Stimulated activated CD8-positive, alpha-beta memory T cell treated with anti-CD3 and anti-CD28 coated beads, Interleukin-4, amount 100 ng/mL, for 4 hours (primary cell): Measurements from ENCODE around the gene PIK3R3.

Experiments
- DNase-seq, 2 donors: peaks; one replicate each; pipeline ENCODE4 v3.0.0-alpha.2; 2020; ENCODE audit warnings: low read depth in 2 of 2, low spot score in 1 of 2

PIK3R3 gene

DNA sequence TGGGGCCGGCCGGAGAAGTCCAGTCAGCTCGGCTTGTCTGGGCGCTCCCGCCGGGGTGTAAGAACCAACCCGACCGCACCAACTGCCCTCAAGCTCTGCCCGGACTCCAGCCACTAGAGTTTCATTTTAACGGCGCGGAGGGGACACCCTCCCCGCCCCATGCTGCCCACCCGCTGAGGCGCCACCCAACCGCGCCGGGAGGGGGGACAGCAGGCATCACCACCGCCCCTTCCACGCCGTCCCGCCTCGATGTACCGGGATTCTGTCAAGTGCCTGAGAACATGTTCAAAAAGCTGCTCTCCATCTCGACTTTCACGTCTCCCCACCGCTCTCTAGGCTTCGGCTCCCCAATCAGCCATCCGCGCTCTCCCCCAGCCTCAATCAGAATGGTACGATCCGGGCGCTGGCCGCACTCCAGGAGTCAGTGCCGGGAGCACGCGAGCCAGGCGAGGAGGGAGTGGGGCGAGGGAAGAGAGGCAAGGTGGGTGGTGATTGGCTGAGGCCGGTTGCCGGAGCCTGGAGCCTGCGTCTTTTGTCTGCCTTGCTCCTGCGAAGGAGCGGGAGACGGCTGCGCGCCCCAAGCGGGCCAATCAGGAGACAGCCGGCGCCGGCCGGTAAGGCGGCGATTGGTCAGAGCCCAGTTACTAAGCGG is at the start of gene PIK3R3:
TSS of gene PIK3R3 (minus strand) at position 101 of the 652 bp plus-strand sequence. CDS start 677 bp downstream, outside the sequence.
- DNase-seq, result peak; percentile 61 to 79

DNA sequence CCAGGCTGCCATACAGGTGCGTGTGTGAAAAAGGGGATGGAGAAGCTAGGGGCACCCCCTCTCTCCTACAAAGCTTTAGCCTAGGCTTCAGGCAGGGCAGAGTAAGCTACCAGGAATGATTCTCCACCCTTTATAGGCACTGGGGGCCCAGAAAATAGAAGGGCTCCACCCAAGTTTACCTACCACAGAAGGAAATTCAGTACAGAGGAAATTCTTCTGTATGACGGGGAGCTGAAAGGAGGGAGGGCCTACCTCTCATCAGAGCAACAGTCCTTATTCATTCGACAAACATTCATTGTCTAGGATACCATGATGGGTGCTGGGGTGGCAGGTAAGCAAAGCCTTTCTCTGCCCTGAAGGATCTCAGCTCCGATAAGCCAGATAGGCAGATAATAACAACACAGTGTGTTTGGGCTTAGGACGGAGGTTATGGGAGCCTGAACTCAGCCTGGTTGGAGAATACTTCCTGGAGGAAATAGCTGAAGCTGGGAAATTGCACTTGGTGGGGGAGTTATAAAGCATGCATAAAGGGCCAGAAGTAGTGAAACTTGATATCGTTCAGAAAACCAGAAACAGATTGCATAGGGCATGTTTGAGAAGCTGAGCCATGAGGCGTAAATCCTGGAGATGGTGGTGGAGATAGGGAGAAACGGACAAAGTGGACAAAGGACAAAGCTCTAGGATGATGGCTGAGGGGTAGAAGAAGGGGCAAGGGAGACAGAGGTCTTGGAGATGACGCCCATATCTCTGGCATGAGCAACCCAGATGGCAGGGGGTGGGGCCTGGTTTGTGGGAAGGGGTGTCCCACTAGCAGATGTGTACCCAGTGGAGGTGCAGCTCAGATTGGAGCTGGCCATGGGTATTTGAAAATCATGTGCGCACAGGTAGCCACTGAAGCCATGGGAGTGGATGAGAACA is 49.2 kb upstream of the PIK3R3 start:
- no peak for DNase-seq

DNA sequence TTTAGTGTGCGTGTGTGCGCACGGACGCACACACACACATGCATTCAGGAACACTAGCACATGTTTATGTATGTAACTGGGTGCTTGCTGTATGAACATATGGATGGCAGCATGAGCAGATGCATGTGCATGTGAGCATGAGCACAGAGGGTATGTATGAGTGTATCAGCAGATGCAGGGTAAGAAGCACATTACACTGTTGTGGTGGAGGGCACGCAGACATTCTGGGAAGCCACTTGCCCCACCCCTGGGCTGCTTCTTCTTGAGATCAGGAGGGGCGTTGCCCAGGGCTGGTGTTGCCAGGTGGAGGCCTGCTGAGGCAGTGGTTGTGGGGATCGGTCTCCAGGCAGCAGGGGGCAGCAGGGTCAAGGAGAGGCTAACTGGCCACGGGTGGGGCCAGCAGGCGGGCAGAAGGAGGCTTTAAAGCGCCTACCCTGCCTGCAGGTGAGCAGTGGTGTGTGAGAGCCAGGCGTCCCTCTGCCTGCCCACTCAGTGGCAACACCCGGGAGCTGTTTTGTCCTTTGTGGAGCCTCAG is 47.7 kb upstream of the PIK3R3 start:
- DNase-seq, result no peak

DNA sequence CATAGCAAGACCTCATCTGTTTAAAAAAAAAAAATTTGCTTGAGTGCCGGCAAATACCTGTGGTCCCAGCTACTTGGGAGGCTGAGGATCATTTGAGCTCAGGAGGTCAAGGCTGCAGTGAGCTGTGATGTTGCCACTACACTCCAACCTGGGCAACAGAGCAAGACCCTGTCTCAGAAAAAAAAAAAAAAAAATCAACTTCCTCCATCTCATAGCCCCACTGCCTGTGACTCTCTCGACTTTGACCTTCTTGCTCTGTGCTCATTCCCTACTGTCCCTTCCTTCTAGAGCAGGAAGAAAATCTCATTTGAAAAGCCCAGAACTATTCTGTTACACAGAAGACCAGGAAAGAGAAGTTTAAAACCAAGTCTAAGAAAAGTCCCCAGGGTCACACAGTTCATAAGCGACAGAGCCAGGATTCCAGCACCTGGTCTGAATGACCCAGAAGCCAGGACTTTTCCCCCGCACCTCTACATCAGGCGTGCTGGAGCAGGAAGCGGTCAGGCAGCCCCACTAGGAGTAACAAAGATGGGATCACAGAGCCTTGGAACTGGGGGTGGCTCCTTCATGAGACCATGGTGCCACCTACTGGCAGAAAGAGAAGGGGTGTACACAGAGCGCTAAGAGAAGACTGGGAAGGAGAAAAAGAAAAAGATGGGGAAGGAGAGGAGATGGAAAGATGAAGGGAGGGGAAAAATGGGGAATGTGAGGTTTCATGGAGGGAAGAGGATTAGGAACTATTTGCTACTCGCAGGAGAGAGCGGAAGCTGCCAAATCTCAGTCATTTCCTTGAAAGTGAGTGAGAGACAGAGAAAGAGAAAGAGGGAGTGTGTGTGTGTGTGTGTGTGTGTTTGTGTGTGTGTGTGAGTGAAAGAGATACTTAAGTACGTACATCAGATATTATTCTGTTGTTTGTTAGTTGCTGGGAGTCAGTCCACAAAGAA is 47.0 kb upstream of the PIK3R3 start:
- peak in 1 of 2 donors; percentile 40 for DNase-seq

DNA sequence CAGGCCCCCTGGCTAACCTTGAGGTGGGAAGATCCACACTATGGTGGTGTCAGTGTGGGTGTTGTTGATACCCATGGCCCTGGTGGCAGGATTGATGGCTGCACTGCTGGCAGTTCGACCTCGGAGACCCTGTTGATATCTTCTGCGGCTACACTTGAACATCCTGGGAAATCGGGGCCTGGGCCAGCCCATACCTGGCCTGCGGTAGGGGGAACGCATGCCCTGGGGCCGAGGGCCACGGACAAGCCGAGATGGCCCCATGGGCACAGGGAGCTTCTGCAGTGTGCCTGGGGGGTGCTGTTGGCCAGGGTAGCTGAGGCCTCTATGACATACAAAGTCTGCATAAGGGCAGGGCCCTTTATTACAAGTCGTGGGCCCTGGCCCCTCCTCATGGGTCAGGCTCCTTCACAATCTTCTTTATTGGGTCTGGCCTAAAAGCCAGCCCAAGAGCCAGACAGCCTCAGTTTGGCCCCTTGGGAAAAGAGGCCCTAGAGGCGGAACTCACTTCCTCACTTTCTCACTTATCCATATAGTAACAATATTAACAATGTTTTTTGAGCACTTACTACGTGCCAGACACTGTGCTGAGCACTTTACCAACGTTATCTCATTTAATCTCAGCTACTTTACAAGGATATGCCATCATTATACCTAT is 43.9 kb upstream of the PIK3R3 start, which contains the start of gene P3R3URF:
TSS of gene P3R3URF (minus strand) at position 278 of the 655 bp plus-strand sequence. CDS start at position 261, 17 bp downstream.
- DNase-seq, result no peak

DNA sequence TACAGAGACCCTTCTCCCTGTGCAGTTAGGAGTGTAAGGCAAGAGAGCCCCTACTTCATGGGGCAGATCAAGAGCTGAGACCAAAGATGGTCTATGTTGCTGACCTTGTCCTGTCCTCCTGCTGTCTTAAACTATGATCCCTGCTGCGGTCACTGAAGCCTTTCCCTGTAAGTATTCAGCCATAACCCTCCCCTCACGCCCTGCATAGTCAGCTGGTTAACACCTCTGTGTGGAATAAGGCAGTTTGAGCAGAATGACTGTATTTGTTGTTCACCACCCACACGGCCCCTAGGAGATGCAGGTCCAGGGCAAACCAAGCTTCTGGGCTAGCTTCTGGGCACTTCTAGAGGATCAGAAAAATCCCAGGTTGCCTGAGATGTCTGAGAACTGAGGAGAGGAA is 42.8 kb upstream of the PIK3R3 start:
- no peak for DNase-seq

DNA sequence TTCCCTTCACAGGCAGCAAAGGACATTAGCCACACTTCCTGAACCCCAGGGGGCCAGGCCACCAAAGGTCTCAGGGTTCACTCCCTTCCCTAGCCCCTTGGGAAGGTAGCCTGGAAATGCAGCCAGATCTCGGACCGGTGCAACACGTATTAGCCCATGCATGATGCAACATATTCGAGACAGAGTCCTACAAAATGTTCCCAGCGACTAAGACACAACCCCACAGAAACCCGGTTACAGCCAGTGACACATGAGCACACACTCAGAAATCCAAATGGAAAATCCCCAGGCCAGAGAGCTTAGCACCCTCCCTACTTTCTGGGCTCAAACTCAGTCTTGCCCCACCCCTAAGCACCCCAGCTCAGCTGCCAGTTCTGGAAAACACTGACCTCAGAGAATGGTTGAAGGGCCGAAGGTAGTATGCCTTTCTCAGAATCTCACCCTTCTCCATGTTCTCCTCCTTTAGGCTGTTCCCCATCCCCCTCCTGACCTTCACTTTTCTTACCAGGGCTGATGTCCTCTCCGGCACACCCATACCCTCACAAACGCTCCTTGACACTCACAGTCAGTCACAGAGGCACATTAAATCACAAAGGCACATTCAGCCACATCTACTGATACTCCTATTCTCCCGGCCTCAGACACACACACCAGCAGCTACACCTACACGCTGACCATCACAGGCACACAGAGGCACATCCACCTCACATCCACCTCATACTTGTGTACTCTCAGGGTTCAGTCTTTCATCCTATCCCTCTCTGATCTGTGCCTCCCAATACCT is 42.2 kb upstream of the PIK3R3 start, which contains the start of gene TSPAN1:
TSS of gene TSPAN1 (plus strand) at position 640 of the 784 bp plus-strand sequence. CDS start 6,021 bp downstream, outside the sequence.
- no peak for DNase-seq

DNA sequence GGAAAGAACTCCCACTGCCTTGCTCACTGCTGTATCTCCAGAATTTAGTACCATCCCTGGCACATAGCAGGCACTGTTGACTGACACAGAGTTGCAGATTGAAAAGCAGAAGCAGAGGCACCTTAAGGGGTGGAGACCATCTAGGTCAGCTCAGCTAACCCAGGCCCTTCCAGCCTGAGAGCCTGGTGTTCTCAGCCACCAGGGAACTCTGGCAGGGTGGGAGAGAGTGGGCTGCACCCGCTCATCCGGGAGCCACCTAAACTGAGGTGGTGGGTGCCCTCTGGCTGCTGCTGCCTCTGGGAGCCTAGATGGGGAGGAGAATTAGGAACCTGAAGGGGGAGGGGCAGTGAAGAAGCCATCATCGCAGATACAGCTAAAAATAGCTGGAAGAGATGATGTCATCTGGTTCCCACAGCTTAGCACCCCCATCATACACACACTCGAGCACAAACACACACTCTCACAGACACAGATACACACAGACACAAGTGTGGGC is 41.0 kb upstream of the PIK3R3 start:
- DNase-seq, result no peak

DNA sequence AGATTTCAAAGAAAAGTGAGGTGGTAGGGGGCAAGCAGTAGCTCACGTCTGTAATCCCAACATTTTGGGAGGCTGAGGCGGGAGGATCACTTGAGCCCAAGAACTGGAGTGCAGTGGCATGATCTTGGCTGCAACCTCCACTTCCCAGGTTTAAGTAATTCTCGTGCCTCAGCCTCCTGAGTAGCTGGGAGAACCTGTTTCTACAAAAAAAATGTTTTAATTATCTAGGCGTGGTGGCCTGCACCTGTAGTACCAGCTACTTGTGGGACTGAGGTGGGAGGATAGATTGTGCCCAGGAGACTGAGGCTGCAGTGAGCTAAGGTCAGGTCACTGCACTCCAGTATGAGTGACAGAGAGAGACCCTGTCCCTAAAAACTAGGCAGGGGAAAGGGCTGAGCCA is 39.9 kb upstream of the PIK3R3 start:
- DNase-seq, result no peak

DNA sequence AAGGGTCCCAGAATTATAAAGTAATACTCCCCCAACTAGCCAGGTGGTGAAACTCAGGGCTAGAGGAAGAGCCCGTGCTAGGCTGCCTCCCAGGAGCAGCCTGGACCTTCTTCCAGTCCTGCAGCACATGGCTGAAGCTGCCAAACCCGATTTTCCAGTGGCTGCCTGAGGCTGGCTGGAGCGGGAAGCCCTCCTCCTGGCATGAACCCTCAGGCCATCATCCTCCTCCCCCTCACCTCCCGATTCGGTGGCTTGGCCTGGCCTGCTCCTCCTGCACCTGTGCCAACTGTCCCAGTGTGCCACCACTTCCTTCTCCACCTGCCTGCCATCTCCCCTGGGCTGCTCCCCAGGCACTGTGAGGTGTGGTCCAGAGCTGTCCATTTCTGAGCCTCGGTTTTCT is 39.4 kb upstream of the PIK3R3 start:
- no peak for DNase-seq

DNA sequence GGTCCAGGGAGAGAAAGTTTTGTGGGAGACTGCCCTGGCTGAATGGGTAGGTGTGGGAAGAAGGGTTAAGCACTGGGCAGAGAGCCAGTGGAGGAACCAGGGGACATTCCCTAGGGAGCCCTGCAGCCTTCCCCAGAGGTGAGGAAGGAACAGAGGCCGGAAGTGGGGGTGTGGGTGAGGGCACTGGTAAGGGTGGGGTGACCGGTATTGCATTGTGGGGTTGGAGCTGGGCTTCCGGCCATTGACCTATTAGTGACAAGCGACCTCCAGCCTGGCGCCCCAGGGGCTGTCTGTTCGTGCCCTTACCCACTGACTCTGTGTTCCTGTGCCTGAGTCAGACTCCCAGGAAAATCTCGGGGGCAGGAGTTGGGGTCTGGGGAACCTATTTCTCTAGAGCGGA is 38.9 kb upstream of the PIK3R3 start:
- no peak for DNase-seq

DNA sequence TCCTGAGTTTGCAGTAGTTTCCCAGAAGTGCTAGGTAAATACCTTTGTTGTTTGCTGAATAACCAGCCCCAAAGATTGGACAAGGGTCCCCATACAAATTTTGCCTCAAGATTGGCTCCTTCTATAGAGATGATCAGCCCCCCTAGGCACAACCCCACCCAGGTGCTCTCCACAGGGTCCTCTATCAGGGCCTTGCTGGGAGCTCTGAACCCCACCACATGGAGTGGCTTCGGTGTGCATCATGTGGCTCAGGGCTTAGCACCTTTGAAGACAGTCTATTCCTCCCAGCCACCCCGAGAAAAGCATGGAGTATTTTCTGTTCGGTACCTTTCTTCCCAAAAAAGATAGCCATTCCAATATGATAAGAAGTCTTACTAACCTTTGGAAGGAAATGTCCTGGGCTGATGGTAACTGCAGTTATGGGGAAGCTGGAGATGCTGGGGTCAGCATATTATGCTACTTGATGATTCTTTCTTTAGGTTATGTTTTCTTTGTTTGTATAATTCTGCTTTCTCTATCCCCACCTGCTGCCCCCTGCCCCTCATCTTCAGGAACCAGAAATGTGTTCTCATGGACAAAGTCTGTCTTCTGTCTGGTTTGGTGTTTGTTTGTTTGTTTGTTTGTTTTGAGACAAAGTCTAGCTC is 37.5 kb upstream of the PIK3R3 start:
- DNase-seq, result no peak

DNA sequence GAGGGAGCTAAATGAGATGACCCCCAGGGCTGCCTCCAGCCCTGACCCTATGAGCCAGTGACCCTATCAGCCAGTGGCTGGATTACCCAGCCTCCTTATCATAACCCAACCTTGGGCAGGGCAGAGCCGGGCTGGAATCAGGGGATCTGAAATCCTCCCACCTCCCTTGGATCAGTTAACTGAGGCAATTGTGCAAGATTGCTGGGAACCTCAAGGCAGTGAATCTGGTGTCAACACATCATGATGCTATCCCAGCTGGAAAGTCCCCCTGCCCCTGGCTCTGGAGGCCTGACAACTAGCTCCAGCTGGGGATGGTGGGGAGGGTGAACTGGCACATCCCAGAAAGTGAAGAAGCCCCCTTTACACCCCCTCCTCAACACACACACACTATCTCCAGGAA is 36.0 kb upstream of the PIK3R3 start:
- no peak for DNase-seq

DNA sequence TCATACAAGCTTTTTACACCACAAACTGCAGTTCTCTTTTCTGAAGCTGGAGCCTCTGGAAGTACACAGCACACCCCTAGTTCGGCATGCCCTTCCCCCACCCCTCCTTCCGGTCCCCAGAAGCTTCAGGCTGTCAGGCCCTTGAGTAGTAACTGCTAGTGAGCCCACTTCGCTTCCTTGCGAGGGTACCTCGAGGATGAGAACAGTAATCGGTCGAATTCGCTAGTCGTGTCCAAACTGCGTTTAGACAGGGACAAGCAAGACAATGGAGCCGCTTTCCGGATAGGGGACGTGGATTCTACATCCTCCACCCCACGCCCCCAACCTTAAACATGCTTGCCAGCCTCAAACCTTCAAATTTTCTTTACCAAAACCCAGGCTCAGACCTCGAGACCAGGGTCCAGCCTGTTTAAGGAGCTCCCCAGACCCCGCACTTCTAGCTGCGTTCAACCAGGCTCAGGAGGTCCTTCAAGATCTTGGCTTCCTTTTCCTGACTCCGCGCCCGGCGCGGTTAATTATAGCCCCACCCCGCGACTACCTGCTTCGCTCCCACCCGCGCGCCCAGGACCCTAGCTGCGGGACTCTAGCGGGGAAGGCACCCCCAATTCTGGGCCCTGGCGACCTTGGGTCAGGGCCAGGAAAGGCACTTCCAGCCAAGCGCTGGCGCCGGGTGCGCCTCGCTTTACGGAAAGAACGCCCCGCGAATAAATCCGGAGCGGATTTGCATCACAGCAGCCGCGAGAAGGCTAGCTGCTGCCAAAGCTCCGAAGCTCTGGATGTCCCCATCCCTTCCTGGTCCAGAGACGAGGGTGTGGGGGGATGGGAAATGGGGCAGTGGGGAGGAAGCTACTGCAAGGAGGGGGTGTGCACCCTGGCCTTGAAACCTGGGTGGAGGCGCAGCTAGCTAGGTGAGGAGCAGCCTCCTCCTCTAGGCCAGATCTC is 34.4 kb upstream of the PIK3R3 start:
- peak in 1 of 2 donors; percentile 4 for DNase-seq

DNA sequence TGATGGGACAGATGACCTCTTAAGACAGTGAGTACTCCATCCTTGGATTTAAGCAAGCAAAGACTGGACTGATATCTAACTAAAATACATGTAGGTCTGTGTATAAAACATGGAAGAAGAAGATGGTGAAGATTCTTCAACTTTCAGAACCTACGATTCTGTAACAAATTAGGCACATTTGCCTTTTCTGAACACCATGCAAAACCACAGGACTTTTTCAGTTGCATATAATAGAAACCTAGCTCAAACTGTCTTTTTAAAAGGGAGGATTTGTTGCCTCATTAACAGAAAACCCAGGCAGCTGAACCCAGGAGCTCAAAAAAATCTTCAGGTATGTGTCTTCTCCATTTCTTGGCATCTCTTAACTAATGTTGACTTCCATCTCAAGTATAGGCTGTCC is 27.8 kb upstream of the PIK3R3 start:
- no peak for DNase-seq

DNA sequence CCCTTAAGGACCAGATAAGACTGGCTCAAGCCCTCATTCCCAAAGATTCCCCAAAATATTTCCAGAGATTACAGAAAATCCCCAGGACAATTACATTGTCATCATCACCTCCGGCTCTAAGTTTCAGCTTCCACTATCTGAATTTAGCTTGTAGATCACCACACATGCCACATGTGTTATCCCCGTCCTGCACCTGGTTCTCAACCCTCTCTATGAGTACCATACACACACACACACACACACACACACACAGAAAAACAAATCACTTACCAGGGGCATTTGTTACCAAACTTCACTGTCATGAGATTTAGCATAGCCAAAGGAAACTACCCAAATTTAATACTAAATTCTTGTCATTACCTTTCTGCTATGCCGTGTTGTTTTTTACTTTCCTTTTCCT is 27.1 kb upstream of the PIK3R3 start:
- DNase-seq, result no peak
